ENCODE data around the gene SLC6A1. TPM values are rescaled to one million over a fixed set of nuclear protein-coding genes. Genes with fewer than 3 reads are reported as not detected.

SLC6A1 gene
- total RNA-seq, 1 donor from 2014 or later, result 0.77 TPM

DNA sequence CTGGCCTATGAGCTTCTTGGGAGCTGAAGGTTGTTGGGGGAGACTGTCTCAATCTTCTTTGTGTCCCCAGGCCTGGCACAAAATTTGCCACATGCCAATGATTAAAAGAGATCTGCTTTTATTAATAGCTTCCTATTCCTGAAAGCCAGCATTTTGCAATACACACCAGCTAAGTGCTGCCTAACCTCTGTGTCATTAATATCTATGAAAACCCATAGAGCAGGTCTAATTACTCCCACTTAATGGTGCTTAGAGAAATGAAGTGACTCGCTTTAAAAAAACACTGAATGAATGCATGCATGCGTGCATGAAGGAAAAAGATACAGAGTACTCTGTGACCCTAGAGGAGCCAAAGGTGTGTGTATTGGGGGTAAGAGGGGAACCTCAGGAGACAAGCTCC is 55.0 kb downstream of the SLC6A1 start:
- intact Hi-C loops (cut with micrococcal nuclease), result no loop called here
- no peaks in the 10 kb centered on the region for H3K4me1 ChIP-seq
- H3K27ac ChIP-seq (replicated peaks), result no peak overlapping the region
- H3K9me3 ChIP-seq (replicated peaks), result no peaks in the 10 kb centered on the region
- H3K36me3 ChIP-seq, result no peaks in the 10 kb centered on the region
- H3K4me3 ChIP-seq, result no peak overlapping the region
- DNase-seq, result no peak
- peaks cover 55% of the 10 kb centered on the region for H3K27me3 ChIP-seq (ENCODE audit: low read depth)
- TF ChIP-seq, protein P1, sequence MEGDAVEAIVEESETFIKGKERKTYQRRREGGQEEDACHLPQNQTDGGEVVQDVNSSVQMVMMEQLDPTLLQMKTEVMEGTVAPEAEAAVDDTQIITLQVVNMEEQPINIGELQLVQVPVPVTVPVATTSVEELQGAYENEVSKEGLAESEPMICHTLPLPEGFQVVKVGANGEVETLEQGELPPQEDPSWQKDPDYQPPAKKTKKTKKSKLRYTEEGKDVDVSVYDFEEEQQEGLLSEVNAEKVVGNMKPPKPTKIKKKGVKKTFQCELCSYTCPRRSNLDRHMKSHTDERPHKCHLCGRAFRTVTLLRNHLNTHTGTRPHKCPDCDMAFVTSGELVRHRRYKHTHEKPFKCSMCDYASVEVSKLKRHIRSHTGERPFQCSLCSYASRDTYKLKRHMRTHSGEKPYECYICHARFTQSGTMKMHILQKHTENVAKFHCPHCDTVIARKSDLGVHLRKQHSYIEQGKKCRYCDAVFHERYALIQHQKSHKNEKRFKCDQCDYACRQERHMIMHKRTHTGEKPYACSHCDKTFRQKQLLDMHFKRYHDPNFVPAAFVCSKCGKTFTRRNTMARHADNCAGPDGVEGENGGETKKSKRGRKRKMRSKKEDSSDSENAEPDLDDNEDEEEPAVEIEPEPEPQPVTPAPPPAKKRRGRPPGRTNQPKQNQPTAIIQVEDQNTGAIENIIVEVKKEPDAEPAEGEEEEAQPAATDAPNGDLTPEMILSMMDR (IDR thresholded peaks at IDR 0.05; ENCODE audit: borderline replicate concordance), result no peak

DNA sequence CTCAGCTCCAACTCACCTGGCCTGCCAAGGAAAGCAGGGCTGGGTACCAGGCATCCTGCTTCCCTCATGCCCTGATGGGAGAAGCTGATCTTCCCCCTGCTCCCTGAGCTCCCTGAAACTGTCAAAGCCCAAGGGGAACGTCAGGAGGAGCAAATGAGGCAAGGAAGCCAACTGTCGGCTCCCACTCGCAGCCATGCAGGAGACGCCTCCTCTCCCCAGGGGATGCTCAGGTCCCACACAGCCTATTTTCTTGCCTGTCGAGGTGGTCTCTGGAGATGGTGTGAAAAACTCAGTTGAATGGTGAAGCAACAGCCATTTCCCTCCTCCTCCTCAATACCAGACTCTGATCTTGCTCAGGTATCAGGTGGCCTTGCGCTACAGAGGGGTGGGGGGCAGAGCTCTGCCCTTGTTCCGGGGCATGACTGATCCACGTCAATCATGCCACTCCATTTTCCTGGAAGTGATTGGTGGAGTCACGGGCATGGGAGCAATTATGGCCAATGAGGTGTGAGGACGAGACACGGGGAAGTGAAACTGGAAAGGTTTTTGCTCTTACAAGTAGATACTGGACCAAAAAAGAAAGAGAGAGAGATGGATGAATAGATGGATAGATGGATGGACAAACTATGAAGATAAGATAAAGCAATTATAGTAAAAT is 58.2 kb downstream of the SLC6A1 start:
- intact Hi-C loops (cut with micrococcal nuclease), result no loop called here
- Histone ChIP-seq H3K4me3 (no peak overlapping the region), H3K27ac (replicated peaks) (no peak overlapping the region), H3K9me3 (replicated peaks) (no peaks in the 10 kb centered on the region), H3K4me1 (no peaks in the 10 kb centered on the region), H3K27me3 (ENCODE audit: low read depth) (peaks cover 76% of the 10 kb centered on the region), H3K36me3 (no peaks in the 10 kb centered on the region)
- no peak for DNase-seq
- TF ChIP-seq, protein P1 (IDR thresholded peaks at IDR 0.05; ENCODE audit: borderline replicate concordance), result no peak

DNA sequence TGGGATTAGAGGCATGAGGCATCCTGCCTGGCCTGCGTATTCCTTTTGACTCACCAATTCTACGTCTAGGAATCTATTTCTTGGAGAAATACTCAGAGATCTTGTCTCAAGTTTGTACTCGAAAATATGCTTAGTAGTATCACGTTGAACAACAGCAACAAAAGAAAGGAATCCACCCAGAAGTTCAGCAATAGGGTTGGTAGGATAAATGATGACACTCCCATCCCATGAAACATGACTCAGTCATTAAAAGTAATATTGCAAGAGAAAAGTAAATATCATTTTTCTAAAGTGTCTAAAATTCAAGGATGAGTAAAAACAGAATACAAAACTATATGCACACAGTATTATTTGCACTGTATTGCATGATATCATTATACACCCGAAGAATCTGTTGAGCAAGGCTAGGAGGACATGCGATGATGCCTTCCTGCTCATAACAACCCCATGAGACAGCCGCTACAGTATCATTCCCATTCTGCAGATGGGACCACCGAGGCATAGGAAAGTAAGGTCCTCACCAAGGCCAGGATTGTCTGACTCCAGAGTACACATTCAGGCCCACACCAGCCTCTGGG is 61.5 kb downstream of the SLC6A1 start:
- Histone ChIP-seq H3K27ac (replicated peaks) (no peak overlapping the region), H3K9me3 (replicated peaks) (no peaks in the 10 kb centered on the region), H3K27me3 (ENCODE audit: low read depth) (peaks cover 96% of the 10 kb centered on the region), H3K4me3 (no peak overlapping the region), H3K36me3 (no peaks in the 10 kb centered on the region), H3K4me1 (no peaks in the 10 kb centered on the region)
- intact Hi-C loops (cut with micrococcal nuclease), result no loop called here
- TF ChIP-seq, protein P1 (IDR thresholded peaks at IDR 0.05; ENCODE audit: borderline replicate concordance), result no peak
- no peak for DNase-seq

DNA sequence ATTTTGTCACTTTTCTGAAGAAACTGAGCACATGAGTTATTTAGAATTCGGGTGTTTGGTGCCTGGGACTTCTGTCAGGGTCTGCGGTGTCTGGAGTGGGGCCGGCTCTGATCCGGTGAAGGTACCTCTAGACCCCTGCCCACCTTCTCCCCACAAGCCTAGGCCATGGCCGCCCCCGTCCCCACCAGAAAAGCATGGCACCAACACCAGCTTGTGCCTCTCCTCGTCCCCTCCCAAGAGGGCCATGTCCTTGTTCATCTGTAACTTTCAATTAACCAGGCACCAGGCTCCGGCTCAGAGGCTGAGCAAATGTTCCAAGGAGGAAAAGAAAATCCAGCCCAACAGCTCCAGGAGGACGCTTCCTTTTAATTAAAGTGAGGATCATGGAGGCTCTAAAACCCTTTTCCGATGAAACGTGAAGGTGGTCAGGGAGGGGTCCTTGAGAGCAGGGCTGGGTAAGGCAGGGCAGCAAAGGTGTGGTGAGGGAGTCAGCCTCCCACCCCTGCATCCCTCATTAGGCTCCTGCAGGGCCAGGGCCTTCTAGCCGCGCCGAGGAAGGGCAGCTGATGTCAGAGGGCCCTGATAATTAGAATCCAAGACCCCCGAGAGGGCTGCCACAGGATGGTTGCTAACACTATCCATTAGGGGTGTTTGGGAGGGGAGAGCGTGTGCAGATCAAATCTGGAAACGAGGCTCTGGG is 62.3 kb downstream of the SLC6A1 start:
- Histone ChIP-seq H3K27ac (replicated peaks) (no peak overlapping the region), H3K4me3 (no peak overlapping the region), H3K9me3 (replicated peaks) (no peaks in the 10 kb centered on the region), H3K4me1 (no peaks in the 10 kb centered on the region), H3K36me3 (no peaks in the 10 kb centered on the region), H3K27me3 (ENCODE audit: low read depth) (peaks cover 94% of the 10 kb centered on the region)
- TF ChIP-seq, protein P1 (IDR thresholded peaks at IDR 0.05; ENCODE audit: borderline replicate concordance), result no peak
- no peak for DNase-seq
- intact Hi-C loops (cut with micrococcal nuclease), result no loop called here

DNA sequence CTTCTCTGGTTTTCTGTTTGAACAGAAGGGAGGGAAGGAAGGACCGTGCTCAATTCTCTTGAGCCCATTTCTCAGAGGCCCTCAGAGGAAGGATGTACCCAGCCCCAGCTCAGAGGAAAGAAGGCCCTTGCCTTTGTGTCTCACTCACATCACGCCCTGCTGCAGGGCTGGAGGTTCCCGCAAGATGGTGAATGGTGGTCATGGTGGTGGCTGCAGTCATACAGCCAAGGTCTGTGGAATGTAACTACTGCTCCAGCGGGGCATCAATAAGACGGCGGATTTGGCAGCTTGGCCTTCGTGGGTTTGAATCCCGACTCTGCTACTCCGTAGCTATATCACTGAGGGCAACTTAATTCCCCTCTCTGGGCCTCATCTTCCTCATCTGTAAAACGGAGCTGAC is 62.9 kb downstream of the SLC6A1 start:
- intact Hi-C loops (cut with micrococcal nuclease), result no loop called here
- DNase-seq, result no peak
- H3K4me1 ChIP-seq, result peaks cover 2% of the 10 kb centered on the region
- TF ChIP-seq, protein P1 (IDR thresholded peaks at IDR 0.05; ENCODE audit: borderline replicate concordance), result no peak
- H3K9me3 ChIP-seq (replicated peaks), result no peaks in the 10 kb centered on the region
- no peaks in the 10 kb centered on the region for H3K36me3 ChIP-seq
- no peak overlapping the region for H3K27ac ChIP-seq (replicated peaks)
- H3K4me3 ChIP-seq, result no peak overlapping the region
- H3K27me3 ChIP-seq (ENCODE audit: low read depth), result peaks cover 92% of the 10 kb centered on the region
